Calu3 (cell line): ENCODE measurements around the gene TMEM97. TPM values are rescaled to one million over a fixed set of nuclear protein-coding genes. Genes with fewer than 3 reads are reported as not detected.
"Not testable (repeated sequence)": the region's sequence is repeated elsewhere in the genome, so short reads cannot be mapped to it uniquely, and the experiment has no call there.

Experiments used
- BruUV-seq: library from RNA; stranded (reverse); fragments of 400-500 nt; replicated peaks from 2 replicates; lab custom pipeline; 2021; lab: Mats Ljungman, UMichigan
- CTCF ChIA-PET: fragments of 300-600 bp; sonication (Branson Sonifier 250); formaldehyde crosslinking; loops from one replicate; lab custom pipeline; 2022; ENCODE audit warnings: antibody characterized with exemption; lab: Charles Lee
- DNase-seq: peaks from one replicate; pipeline ENCODE4 v3.0.0; 2022
- H3K27ac Mint-ChIP-seq: one replicate; pipeline ENCODE4 v1.8.0; 2022; ENCODE audit warnings: mixed read lengths; ENCODE audit not compliant: unreplicated experiment
- H3K27me3 Mint-ChIP-seq: one replicate; pipeline ENCODE4 v1.8.0; 2022; ENCODE audit warnings: mixed read lengths; ENCODE audit not compliant: unreplicated experiment
- H3K36me3 Mint-ChIP-seq: one replicate; pipeline ENCODE4 v1.8.0; 2022; ENCODE audit warnings: mild to moderate bottlenecking, moderate library complexity, mixed read lengths; ENCODE audit not compliant: insufficient read depth, unreplicated experiment
- H3K4me1 Mint-ChIP-seq: one replicate; pipeline ENCODE4 v1.8.0; 2022; ENCODE audit warnings: mild to moderate bottlenecking, low read depth, mixed read lengths; ENCODE audit not compliant: unreplicated experiment
- H3K4me3 Mint-ChIP-seq: one replicate; pipeline ENCODE4 v1.8.0; 2022; ENCODE audit warnings: mild to moderate bottlenecking, low read depth, moderate library complexity, mixed read lengths; ENCODE audit not compliant: unreplicated experiment
- H3K9me3 Mint-ChIP-seq: one replicate; pipeline ENCODE4 v1.8.0; 2022; ENCODE audit warnings: low read depth, mixed read lengths; ENCODE audit not compliant: unreplicated experiment
- CTCF ChIP-seq: fragments of 200-600 bp; IDR thresholded peaks from one replicate; pipeline ENCODE4 v1.8.0; 2022; ENCODE audit warnings: antibody characterized with exemption; ENCODE audit not compliant: unreplicated experiment
- intact Hi-C: fragments of 100-400 bp; cut with micrococcal nuclease; formaldehyde crosslinking; loops from one replicate; pipeline ENCODE4 v1.10.0; 2022; ENCODE audit not compliant: unreplicated experiment
- total RNA-seq: library from RNA; stranded (reverse); gene quantifications from 2 replicates; pipeline ENCODE4 v1.2.3, GENCODE V29; 2022

Gene TMEM97
- total RNA-seq, 1 experiment from 2014 or later, result 110 TPM

- peak overlapping the region; percentile 93 for H3K4me3 Mint-ChIP-seq
- BruUV-seq, result TSS peak; percentile 49
- H3K27me3 Mint-ChIP-seq, result no peaks in the 10 kb centered on the region
- CTCF ChIA-PET, result interaction anchor here (0.7 to 1.9 kb wide), 11 partner anchors 10 to 531 kb away, joined by 3 to 10 read pairs (median 6); partner anchors contain the start of genes LYRM9, POLDIP2 and TMEM97
- no peaks in the 10 kb centered on the region for H3K9me3 Mint-ChIP-seq
- DNase-seq, result peak; percentile 66
- TF ChIP-seq CTCF, result no peak
- H3K4me1 Mint-ChIP-seq, result peaks cover 40% of the 10 kb centered on the region
- H3K36me3 Mint-ChIP-seq, result peaks cover 62% of the 10 kb centered on the region
- intact Hi-C loops, result no loop called here
- peak overlapping the region; percentile 89 for H3K27ac Mint-ChIP-seq
These were observed 17.2 kb downstream of the TMEM97 start for GRCh38 chr17:28335959-28336871.

GRCh38 chr17:28338056-28338768 is 19.2 kb downstream of the TMEM97 start:
- Mint-ChIP-seq H3K9me3 (no peaks in the 10 kb centered on the region), H3K36me3 (peaks cover 65% of the 10 kb centered on the region), H3K4me3 (peak overlapping the region; percentile 93), H3K27me3 (no peaks in the 10 kb centered on the region), H3K4me1 (peaks cover 31% of the 10 kb centered on the region), H3K27ac (peak overlapping the region; percentile 9)
- TF ChIP-seq CTCF, result no peak
- CTCF ChIA-PET, result no interaction called here
- BruUV-seq, result no TSS peak
- intact Hi-C loops, result no loop called here
- DNase-seq, result no peak

- intact Hi-C loops, H3K27ac Mint-ChIP-seq, DNase-seq, CTCF ChIA-PET, H3K4me3 Mint-ChIP-seq, H3K27me3 Mint-ChIP-seq, BruUV-seq, H3K9me3 Mint-ChIP-seq: not testable (repeated sequence)
- H3K36me3 Mint-ChIP-seq, result peaks cover 64% of the 10 kb centered on the region
- peaks cover 28% of the 10 kb centered on the region for H3K4me1 Mint-ChIP-seq
These were observed 19.8 kb downstream of the TMEM97 start for GRCh38 chr17:28338769-28339212.

GRCh38 chr17:28339431-28339830 is 20.4 kb downstream of the TMEM97 start:
- Mint-ChIP-seq H3K36me3 (peaks cover 58% of the 10 kb centered on the region), H3K9me3 (no peaks in the 10 kb centered on the region), H3K27ac (no peak overlapping the region), H3K4me1 (peaks cover 22% of the 10 kb centered on the region), H3K4me3 (no peak overlapping the region), H3K27me3 (no peaks in the 10 kb centered on the region)
- DNase-seq, result no peak
- no TSS peak for BruUV-seq
- no peak for TF ChIP-seq CTCF
- intact Hi-C loops, result no loop called here
- CTCF ChIA-PET, result no interaction called here
